A549 (cell line): ENCODE measurements around the gene GYS1. TPM values are rescaled to one million over a fixed set of nuclear protein-coding genes. Genes with fewer than 3 reads are reported as not detected.
A peak's percentile ranks its signal among the peaks of the same experiment; 100 is the strongest.

ENCODE experiments used
- ATAC-seq, 2 experiments: fragments of 200-7000 bp in 1 of 2; fragments of >200 bp in 1 of 2; cut with Nextera tagmentation in 1 of 2; cut with Tn5 transposase in 1 of 2; 3 replicates each; pipeline versions ENCODE4 v1.8.0 to v1.9.1; 2018 to 2020; ENCODE audit warnings: mild to moderate bottlenecking in 1 of 2, moderate library complexity in 1 of 2
- CTCF ChIA-PET: fragments of 300-600 bp; sonication (Branson Sonifier 250); formaldehyde crosslinking; extraction: SDS; loops from one replicate; lab custom pipeline; 2021; ENCODE audit warnings: antibody characterized with exemption, inconsistent platforms; lab: Yijun Ruan, JAX
- POLR2A ChIA-PET: fragments of 350-600 bp; formaldehyde crosslinking; extraction: SDS; loops from one replicate; lab custom pipeline; 2021; ENCODE audit warnings: antibody characterized with exemption, inconsistent platforms; lab: Yijun Ruan, JAX
- DNase-seq, 2 experiments: peaks; one replicate each; pipeline versions ENCODE4 v3.0.0 to v3.0.0-alpha.2; 2011 to 2016; ENCODE audit warnings: low read depth in 1 of 2, low spot score in 1 of 2
- FAIRE-seq: peaks from 2 replicates; lab custom pipeline; 2011; peaks lifted over from hg19 to GRCh38; lab: Jason Lieb, UNC
- H3K27ac ChIP-seq, 2 experiments: fragments of >200 bp; sonication (Bioruptor Twin); formaldehyde crosslinking; 3 replicates each; pipeline ENCODE4 v1.5.1; 2016 to 2017
- H3K4me1 ChIP-seq: fragments of >200 bp; sonication (Bioruptor Twin); formaldehyde crosslinking; 3 replicates; pipeline ENCODE4 v1.6.1; 2016
- H3K4me2 ChIP-seq: fragments of >200 bp; sonication (Bioruptor Twin); formaldehyde crosslinking; 3 replicates; pipeline ENCODE4 v1.6.1; 2016
- H3K4me3 ChIP-seq: fragments of >200 bp; sonication (Bioruptor Twin); formaldehyde crosslinking; 3 replicates; pipeline ENCODE4 v1.5.1; 2016
- H3K9me3 ChIP-seq: fragments of >200 bp; sonication (Bioruptor Twin); formaldehyde crosslinking; 3 replicates; pipeline ENCODE4 v1.6.1; 2016
- CBX8 ChIP-seq: fragments of 200-600 bp; sonication (generic); IDR thresholded peaks from 2 replicates; pipeline ENCODE4 v1.6.1; 2016
- FOXS1 ChIP-seq: fragments of 250-450 bp; sonication (Bioruptor Pico); IDR thresholded peaks from 2 replicates; pipeline ENCODE4 v1.5.0; 2020; ENCODE audit warnings: mild to moderate bottlenecking, moderate library complexity
- HOXB13 ChIP-seq: fragments of 250-450 bp; sonication (Bioruptor Pico); IDR thresholded peaks from 2 replicates; pipeline ENCODE4 v1.5.0; 2020; ENCODE audit warnings: low read depth, mild to moderate bottlenecking, moderate library complexity
- MYC ChIP-seq: IDR thresholded peaks from 2 replicates; pipeline ENCODE4 v1.6.1; 2012; ENCODE audit warnings: mild to moderate bottlenecking, inconsistent platforms, low read length, improper control_type of control experiment, borderline replicate concordance
- NFE2L2 ChIP-seq: fragments of 150-350 bp; conservative IDR thresholded peaks from 2 replicates; pipeline ENCODE4 v1.6.1; 2014; ENCODE audit warnings: low read length
- RAD21 ChIP-seq, 2 experiments: fragments of >200 bp in 1 of 2; sonication (Bioruptor Twin) in 1 of 2; formaldehyde crosslinking in 1 of 2; IDR thresholded peaks in 1 of 2; conservative IDR thresholded peaks in 1 of 2; 2 replicates in 1 of 2; 3 replicates in 1 of 2; pipeline ENCODE4 v1.6.1; 2012 to 2018; ENCODE audit warnings: inconsistent platforms in 1 of 2
- SMC3 ChIP-seq: fragments of >200 bp; sonication (Bioruptor Twin); formaldehyde crosslinking; IDR thresholded peaks from 3 replicates; pipeline ENCODE4 v1.6.1; 2018; ENCODE audit warnings: inconsistent platforms
- TFCP2L1 ChIP-seq: fragments of 250-450 bp; sonication (Bioruptor Pico); IDR thresholded peaks from 2 replicates; pipeline ENCODE4 v1.5.0; 2021; ENCODE audit warnings: mild to moderate bottlenecking
- ZC3H11A ChIP-seq: fragments of 450-650 bp; IDR thresholded peaks from 2 replicates; pipeline ENCODE4 v1.6.1; 2014; ENCODE audit warnings: antibody characterized with exemption, mild to moderate bottlenecking
- WGBS: methylation state at CpG from one replicate; pipeline ENCODE4 v1.1.6; 2017; ENCODE audit errors: missing lambda C conversion rate; 5-methylcytosine and 5-hydroxymethylcytosine counted together
- polyA plus RNA-seq, 4 experiments: library from polyadenylated mRNA; depleted of rRNA in 3 of 4; stranded (reverse); fragments of >200 nt; fragmentation: RNase III in 1 of 4; extraction: RNeasy Plus Mini Kit Qiagen cat#74134 plus additional on column Dnase treatment in 1 of 4; gene quantifications; 2 replicates in 3 of 4; 3 replicates in 1 of 4; pipeline ENCODE4 v1.2.3, GENCODE V29; 2011 to 2017
- TF ChIP-seq, protein P1 (sequence below): IDR thresholded peaks from 2 replicates; pipeline ENCODE4 v1.6.1; 2012
- TF ChIP-seq, protein P2 (sequence below): fragments of 150-350 bp; IDR thresholded peaks from 2 replicates; pipeline ENCODE4 v1.6.1; 2014; ENCODE audit warnings: low read depth, mild to moderate bottlenecking, low read length
- TF ChIP-seq, protein P3 (sequence below): IDR thresholded peaks from 2 replicates; pipeline ENCODE4 v1.6.1; 2012
- TF ChIP-seq, protein P4 (sequence below): fragments of >200 bp; sonication (Bioruptor Twin); formaldehyde crosslinking; IDR thresholded peaks from 3 replicates; pipeline ENCODE4 v1.5.1; 2016

The GYS1 gene
- polyA plus RNA-seq, 2 of the 4 experiments (the other 2 are of a cell fraction) = 10.3 to 24.8 TPM

DNA sequence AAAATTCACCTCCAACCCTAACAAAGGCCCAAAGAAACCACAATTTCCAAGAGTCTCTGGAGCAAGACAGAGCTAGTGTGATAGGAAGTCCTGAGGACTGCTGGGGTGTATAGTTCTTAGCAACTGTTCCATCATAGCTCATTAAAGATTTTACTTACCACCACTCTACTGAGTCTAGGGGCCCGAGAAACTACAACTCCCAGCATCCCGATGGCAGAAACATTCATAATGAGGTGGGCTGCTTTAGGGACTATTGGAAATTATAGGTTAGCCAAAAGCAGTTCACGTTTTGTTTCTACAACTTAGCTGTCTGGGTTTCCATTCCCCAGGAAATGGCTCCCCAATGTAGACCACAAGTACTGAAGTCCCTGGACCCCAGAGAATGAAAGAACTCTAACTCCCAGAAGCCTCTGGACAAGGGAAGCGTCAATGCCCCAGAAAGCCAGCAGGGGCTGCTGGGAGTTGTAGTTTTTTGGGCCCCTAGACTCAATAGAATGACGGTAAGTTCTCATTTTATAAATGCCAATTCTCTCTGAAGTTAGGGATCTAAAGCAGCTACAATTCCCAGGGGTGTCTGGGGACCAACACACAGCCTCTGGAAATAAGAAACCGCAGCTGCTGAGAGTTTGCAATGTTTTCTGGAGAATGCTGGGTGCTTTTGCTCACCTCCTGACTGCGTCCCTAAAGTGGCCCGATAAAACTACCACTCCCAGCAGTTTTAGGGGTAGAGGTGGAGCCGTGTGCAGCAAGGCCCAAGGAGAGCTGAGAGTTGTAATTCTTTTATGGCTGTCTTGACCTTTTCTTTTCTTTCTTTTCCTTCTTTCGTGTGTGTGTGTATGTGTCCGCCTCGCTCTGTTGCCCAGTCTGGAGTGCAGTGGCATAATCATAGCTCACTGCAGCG lies 16.9 kb downstream of the GYS1 start:
- no peak for FAIRE-seq
- POLR2A ChIA-PET = interaction anchor here (0.6 to 1.8 kb wide), 6 partner anchors 9 to 139 kb away, joined by 3 to 4 read pairs (median 3); partner anchors contain the start of genes PPP1R15A and RUVBL2
- Histone ChIP-seq H3K9me3 (no peaks in the 10 kb centered on the region), H3K4me3 (no peak overlapping the region), H3K4me2 (no peak overlapping the region), H3K4me1 (peaks cover 13% of the 10 kb centered on the region), H3K27ac (no peak overlapping the region)
- CTCF ChIA-PET = interaction anchor here (0.6 to 19.0 kb wide), 11 partner anchors 9 to 330 kb away, joined by 3 to 360 read pairs (median 5); partner anchors contain the start of genes CA11, GYS1 and RUVBL2
- peak in 1 of 2 experiments; percentile 47 for DNase-seq
- TF ChIP-seq FOXS1 (CRISPR knock-in tag) (0 out of 2 replicates have a peak, but pooled peaks have one; percentile 29), SMC3 (no peak), NFE2L2 (no peak), HOXB13 (CRISPR knock-in tag) (0 out of 2 replicates have a peak, but pooled peaks have one; percentile 22), CBX8 (no peak), MYC (no peak), TFCP2L1 (CRISPR knock-in tag) (no peak), ZC3H11A (no peak)
- TF ChIP-seq, protein P1, sequence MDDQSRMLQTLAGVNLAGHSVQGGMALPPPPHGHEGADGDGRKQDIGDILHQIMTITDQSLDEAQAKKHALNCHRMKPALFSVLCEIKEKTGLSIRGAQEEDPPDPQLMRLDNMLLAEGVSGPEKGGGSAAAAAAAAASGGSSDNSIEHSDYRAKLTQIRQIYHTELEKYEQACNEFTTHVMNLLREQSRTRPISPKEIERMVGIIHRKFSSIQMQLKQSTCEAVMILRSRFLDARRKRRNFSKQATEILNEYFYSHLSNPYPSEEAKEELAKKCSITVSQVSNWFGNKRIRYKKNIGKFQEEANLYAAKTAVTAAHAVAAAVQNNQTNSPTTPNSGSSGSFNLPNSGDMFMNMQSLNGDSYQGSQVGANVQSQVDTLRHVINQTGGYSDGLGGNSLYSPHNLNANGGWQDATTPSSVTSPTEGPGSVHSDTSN = no peak
- TF ChIP-seq, protein P2, sequence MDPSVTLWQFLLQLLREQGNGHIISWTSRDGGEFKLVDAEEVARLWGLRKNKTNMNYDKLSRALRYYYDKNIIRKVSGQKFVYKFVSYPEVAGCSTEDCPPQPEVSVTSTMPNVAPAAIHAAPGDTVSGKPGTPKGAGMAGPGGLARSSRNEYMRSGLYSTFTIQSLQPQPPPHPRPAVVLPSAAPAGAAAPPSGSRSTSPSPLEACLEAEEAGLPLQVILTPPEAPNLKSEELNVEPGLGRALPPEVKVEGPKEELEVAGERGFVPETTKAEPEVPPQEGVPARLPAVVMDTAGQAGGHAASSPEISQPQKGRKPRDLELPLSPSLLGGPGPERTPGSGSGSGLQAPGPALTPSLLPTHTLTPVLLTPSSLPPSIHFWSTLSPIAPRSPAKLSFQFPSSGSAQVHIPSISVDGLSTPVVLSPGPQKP = no peak
- peak; percentile 46 to 72; a peak in 5 of 6 replicates for ATAC-seq
- 86% methylated on average over 13 of the region's 13 CpGs for WGBS

DNA sequence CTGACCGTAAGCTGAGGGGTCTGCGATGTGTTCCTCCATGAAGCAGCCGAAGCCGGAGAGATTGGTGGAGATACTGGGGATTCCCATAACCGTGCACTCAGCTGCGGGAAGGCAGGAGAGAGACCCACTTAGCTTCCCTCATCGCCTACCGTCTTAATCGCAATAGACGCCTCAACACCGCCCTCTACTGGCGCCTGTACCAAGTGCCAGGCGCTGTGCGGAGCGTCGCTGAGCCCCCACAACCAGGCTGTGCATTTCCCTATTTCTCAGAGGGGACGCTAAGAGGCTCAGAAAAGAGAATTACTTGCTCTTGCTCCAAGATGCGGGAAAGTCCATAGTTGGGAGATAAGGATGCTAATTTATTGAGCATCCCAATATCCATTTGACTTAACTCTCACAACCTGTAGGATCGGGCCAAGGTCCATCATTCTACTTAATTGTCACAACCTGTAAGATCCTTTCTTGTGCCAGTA lies 22.1 kb downstream of the GYS1 start:
- ChIA-PET CTCF (interaction anchor here (0.6 to 19.0 kb wide), 64 partner anchors 11 to 325 kb away, joined by 3 to 360 read pairs (median 6); partner anchors contain the start of genes BAX, BCAT2, CA11 and DHDH), POLR2A (interaction anchor here (0.6 to 9.6 kb wide), 11 partner anchors 8 to 196 kb away, joined by 3 to 175 read pairs (median 5); partner anchors contain the start of genes BAX, GYS1, NUCB1 and PLEKHA4)
- peak overlapping the region; percentile 31; the same call in 2 of the 3 replicates for H3K4me2 ChIP-seq
- H3K4me1 ChIP-seq = peaks cover 23% of the 10 kb centered on the region
- peak overlapping the region in 1 of 2 experiments; percentile 63; a peak in 3 of 6 replicates for H3K27ac ChIP-seq
- no peak overlapping the region for H3K4me3 ChIP-seq
- peak; percentile 94 for TF ChIP-seq SMC3
- TF ChIP-seq, protein P1 = no peak
- TF ChIP-seq, protein P3, sequence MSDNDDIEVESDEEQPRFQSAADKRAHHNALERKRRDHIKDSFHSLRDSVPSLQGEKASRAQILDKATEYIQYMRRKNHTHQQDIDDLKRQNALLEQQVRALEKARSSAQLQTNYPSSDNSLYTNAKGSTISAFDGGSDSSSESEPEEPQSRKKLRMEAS = 0 out of 2 replicates have a peak, but pooled peaks have one; percentile 44
- TF ChIP-seq, protein P4, sequence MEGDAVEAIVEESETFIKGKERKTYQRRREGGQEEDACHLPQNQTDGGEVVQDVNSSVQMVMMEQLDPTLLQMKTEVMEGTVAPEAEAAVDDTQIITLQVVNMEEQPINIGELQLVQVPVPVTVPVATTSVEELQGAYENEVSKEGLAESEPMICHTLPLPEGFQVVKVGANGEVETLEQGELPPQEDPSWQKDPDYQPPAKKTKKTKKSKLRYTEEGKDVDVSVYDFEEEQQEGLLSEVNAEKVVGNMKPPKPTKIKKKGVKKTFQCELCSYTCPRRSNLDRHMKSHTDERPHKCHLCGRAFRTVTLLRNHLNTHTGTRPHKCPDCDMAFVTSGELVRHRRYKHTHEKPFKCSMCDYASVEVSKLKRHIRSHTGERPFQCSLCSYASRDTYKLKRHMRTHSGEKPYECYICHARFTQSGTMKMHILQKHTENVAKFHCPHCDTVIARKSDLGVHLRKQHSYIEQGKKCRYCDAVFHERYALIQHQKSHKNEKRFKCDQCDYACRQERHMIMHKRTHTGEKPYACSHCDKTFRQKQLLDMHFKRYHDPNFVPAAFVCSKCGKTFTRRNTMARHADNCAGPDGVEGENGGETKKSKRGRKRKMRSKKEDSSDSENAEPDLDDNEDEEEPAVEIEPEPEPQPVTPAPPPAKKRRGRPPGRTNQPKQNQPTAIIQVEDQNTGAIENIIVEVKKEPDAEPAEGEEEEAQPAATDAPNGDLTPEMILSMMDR = peak; percentile 98
- TF ChIP-seq RAD21 (conservative IDR thresholded peaks at IDR 0.05 in 1 of 2, IDR thresholded peaks at IDR 0.05 in 1 of 2) = peak; percentile 96 to 97
- 14% methylated on average over 19 of the region's 19 CpGs for WGBS
- peak; percentile 85 for FAIRE-seq
- H3K9me3 ChIP-seq = no peaks in the 10 kb centered on the region
- peak; percentile 25 to 55 for ATAC-seq
- peak; percentile 86 to 88 for DNase-seq
